HepG2 (cell line): ENCODE results near the gene MAP2K1. TPM values are rescaled to one million over a fixed set of nuclear protein-coding genes. Genes with fewer than 3 reads are reported as not detected.

Experiments used
- ASH2L ChIP-seq: fragments of 300-600, 200-600 bp; sonication (generic); IDR thresholded peaks from 2 replicates; pipeline ENCODE4 v1.7.0; 2017; ENCODE audit warnings: low read depth, mild to moderate bottlenecking, moderate library complexity, mixed read lengths, low read length; ENCODE audit not compliant: insufficient read length
- CAMTA2 ChIP-seq: sonication (generic); formaldehyde crosslinking; IDR thresholded peaks from 2 replicates; pipeline ENCODE4 v1.4.0; 2020; ENCODE audit warnings: mild to moderate bottlenecking, missing genetic modification reagents, borderline replicate concordance
- ERF ChIP-seq: IDR thresholded peaks from 2 replicates; pipeline ENCODE4 v1.6.1; 2018; ENCODE audit warnings: missing biosample characterization, missing genetic modification reagents
- FOXO1 ChIP-seq: sonication (generic); formaldehyde crosslinking; IDR thresholded peaks from 2 replicates; pipeline ENCODE4 v1.4.0; 2020; ENCODE audit warnings: missing genetic modification reagents
- GLI4 ChIP-seq: sonication (generic); formaldehyde crosslinking; IDR thresholded peaks from 2 replicates; pipeline ENCODE4 v1.5.1; 2020; ENCODE audit warnings: missing genetic modification reagents, mild to moderate bottlenecking, moderate library complexity, borderline replicate concordance
- HNRNPLL ChIP-seq: fragments of 200-400 bp; formaldehyde crosslinking; IDR thresholded peaks from 2 replicates; pipeline ENCODE4 v1.6.1; 2017; ENCODE audit warnings: mild to moderate bottlenecking, low read depth, low read length; ENCODE audit not compliant: poor library complexity, severe bottlenecking
- NFKB2 ChIP-seq: sonication (generic); formaldehyde crosslinking; IDR thresholded peaks from 2 replicates; pipeline ENCODE4 v1.4.0; 2020; ENCODE audit warnings: missing genetic modification reagents, borderline replicate concordance
- POLR2G ChIP-seq: fragments of 200-400 bp; formaldehyde crosslinking; IDR thresholded peaks from 2 replicates; pipeline ENCODE4 v1.6.1; 2018; ENCODE audit warnings: mild to moderate bottlenecking, low read depth, low read length, moderate library complexity
- SIN3B ChIP-seq: fragments of 150-350 bp; IDR thresholded peaks from 2 replicates; pipeline ENCODE4 v1.6.1; 2014; ENCODE audit warnings: low read length
- THAP11 ChIP-seq: IDR thresholded peaks from 2 replicates; pipeline ENCODE4 v1.6.1; 2016; ENCODE audit warnings: missing biosample characterization, missing genetic modification reagents
- TOPORS ChIP-seq: sonication (generic); formaldehyde crosslinking; IDR thresholded peaks from 2 replicates; pipeline ENCODE4 v1.8.0; 2023; ENCODE audit warnings: mild to moderate bottlenecking, missing genetic modification reagents
- ZBTB43 ChIP-seq: sonication (generic); formaldehyde crosslinking; conservative IDR thresholded peaks from 2 replicates; pipeline ENCODE4 v1.4.0; 2020; ENCODE audit warnings: missing genetic modification reagents
- ZFAT ChIP-seq: sonication (generic); formaldehyde crosslinking; conservative IDR thresholded peaks from 2 replicates; pipeline ENCODE4 v1.8.1; 2023; ENCODE audit warnings: missing genetic modification reagents, inconsistent platforms
- ZNF124 ChIP-seq: sonication (generic); formaldehyde crosslinking; IDR thresholded peaks from 2 replicates; pipeline ENCODE4 v1.4.0; 2020; ENCODE audit warnings: missing genetic modification reagents
- ZNF274 ChIP-seq: sonication (generic); formaldehyde crosslinking; IDR thresholded peaks from 2 replicates; pipeline ENCODE4 v1.5.1; 2020; ENCODE audit warnings: mild to moderate bottlenecking, missing genetic modification reagents
- ZNF501 ChIP-seq: sonication (generic); formaldehyde crosslinking; IDR thresholded peaks from 2 replicates; pipeline ENCODE4 v1.5.1; 2020; ENCODE audit warnings: mild to moderate bottlenecking, moderate library complexity, missing genetic modification reagents
- ZNF607 ChIP-seq: sonication (generic); formaldehyde crosslinking; IDR thresholded peaks from 2 replicates; pipeline ENCODE4 v1.5.1; 2020; ENCODE audit warnings: missing genetic modification reagents, mild to moderate bottlenecking, borderline replicate concordance
- ZNF615 ChIP-seq: sonication (generic); formaldehyde crosslinking; IDR thresholded peaks from 2 replicates; pipeline ENCODE4 v1.5.0; 2020; ENCODE audit warnings: mild to moderate bottlenecking, missing genetic modification reagents, borderline replicate concordance
- ZNF709 ChIP-seq: sonication (generic); formaldehyde crosslinking; IDR thresholded peaks from 2 replicates; pipeline ENCODE4 v1.5.0; 2020; ENCODE audit warnings: mild to moderate bottlenecking, missing genetic modification reagents
- polyA plus RNA-seq, 8 experiments: library from polyadenylated mRNA; depleted of rRNA in 3 of 8; stranded (reverse) in 7 of 8; unstranded in 1 of 8; fragments of >200 nt; fragmentation: Illumina TruSeq in 4 of 8; extraction: Trizol in 4 of 8; gene quantifications; 2 replicates each; pipeline versions ENCODE4 v1.2.1 to v1.2.3, GENCODE V29; 2011 to 2016; ENCODE audit warnings: low read depth in 4 of 8, missing spikeins in 1 of 8, mixed read lengths in 1 of 8; ENCODE audit not compliant: insufficient read depth in 1 of 8
- total RNA-seq, 5 experiments: library from RNA; depleted of rRNA; stranded (reverse); fragments of >200 nt; fragmentation: Illumina TruSeq; extraction: Trizol; gene quantifications; 2 replicates each; pipeline ENCODE4 v1.2.3, GENCODE V29; 2016; ENCODE audit warnings: low read depth in 1 of 5
- TF ChIP-seq, protein P1 (sequence below): sonication (generic); formaldehyde crosslinking; IDR thresholded peaks from 2 replicates; pipeline ENCODE4 v1.4.0; 2020; ENCODE audit warnings: missing genetic modification reagents
- TF ChIP-seq, protein P2 (sequence below): sonication (generic); formaldehyde crosslinking; IDR thresholded peaks from 2 replicates; pipeline ENCODE4 v1.5.0; 2020; ENCODE audit warnings: missing genetic modification reagents
- TF ChIP-seq, protein P3 (sequence below): sonication (generic); formaldehyde crosslinking; conservative IDR thresholded peaks from 2 replicates; pipeline ENCODE4 v1.4.0; 2020; ENCODE audit warnings: missing genetic modification reagents

MAP2K1 gene
- total and polyA plus RNA-seq, 2 of the 13 experiments (the other 11 are each of a cell fraction or from before 2014, with no cell fraction given), result 24.1 to 49.2 TPM

DNA sequence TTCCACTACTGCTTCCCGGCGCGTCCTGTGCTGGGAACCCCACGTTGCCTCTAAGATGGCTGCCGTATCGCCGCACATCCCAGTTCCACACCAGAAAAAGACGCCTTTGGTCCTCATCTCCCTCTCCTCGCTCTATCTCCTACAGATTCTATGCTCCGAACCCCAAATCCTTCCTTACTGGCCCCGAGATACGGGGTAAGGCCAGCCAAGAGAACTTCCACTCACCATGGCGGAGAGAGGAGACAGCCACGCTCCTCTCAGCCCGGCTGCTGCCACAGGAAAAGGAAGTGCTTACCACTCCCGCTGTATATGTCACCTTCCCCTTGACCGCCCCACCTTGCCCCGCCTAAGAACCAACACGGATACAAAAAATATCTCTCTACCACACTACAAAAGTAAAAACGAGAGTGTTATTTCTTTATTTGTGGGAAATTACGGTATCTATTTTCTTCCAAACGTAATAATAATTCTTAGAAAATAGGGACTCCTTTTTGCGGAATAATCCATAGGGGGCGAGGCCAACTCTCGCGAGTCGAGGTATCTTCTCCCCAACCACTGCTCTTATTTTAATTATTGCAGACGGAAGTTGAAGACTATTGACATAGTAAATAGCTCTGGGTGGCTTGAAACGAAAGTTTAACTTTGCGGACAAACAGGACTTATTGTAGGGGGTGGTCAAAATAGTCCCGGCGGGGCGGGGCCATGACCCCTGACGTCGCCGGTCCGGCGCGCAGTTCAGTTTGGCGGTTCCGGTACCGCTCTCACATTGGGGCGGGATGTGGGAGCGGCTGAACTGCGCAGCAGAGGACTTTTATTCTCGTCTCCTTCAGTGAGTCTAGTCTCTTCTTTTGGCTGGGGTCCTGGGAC lies 118.1 kb downstream of the MAP2K1 start, which contains the start of the genes RPL4 and ZWILCH (continued):
- TF ChIP-seq ZNF124 (CRISPR knock-in tag) (no peak), ZBTB43 (CRISPR knock-in tag) (no peak; the same call in 1 of the 2 replicates), GLI4 (CRISPR knock-in tag) (0 out of 2 replicates have a peak, but pooled peaks have one; percentile 74), ZNF274 (peak; percentile 43; the same call in 1 of the 2 replicates), SIN3B (peak; percentile 83), ZNF607 (CRISPR knock-in tag) (no peak; the same call in 1 of the 2 replicates), ASH2L (peak; percentile 86), HNRNPLL (peak; percentile 43), ZNF501 (CRISPR knock-in tag) (peak; percentile 55; the same call in 1 of the 2 replicates), FOXO1 (peak; percentile 12; the same call in 1 of the 2 replicates), ZNF615 (CRISPR knock-in tag) (no peak), THAP11 (peak; percentile 85), CAMTA2 (no peak), NFKB2 (CRISPR knock-in tag) (peak; percentile 54; the same call in 1 of the 2 replicates), ERF (CRISPR knock-in tag) (no peak; the same call in none of the 2 replicates), ZNF709 (peak; percentile 37; the same call in 1 of the 2 replicates), POLR2G (peak; percentile 99), TOPORS (CRISPR knock-in tag) (0 out of 2 replicates have a peak, but pooled peaks have one; percentile 14), ZFAT (no peak)
- TF ChIP-seq, protein P1, sequence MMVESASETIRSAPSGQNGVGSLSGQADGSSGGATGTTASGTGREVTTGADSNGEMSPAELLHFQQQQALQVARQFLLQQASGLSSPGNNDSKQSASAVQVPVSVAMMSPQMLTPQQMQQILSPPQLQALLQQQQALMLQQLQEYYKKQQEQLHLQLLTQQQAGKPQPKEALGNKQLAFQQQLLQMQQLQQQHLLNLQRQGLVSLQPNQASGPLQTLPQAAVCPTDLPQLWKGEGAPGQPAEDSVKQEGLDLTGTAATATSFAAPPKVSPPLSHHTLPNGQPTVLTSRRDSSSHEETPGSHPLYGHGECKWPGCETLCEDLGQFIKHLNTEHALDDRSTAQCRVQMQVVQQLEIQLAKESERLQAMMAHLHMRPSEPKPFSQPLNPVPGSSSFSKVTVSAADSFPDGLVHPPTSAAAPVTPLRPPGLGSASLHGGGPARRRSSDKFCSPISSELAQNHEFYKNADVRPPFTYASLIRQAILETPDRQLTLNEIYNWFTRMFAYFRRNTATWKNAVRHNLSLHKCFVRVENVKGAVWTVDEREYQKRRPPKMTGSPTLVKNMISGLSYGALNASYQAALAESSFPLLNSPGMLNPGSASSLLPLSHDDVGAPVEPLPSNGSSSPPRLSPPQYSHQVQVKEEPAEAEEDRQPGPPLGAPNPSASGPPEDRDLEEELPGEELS (CRISPR knock-in tag), result no peak; the same call in none of the 2 replicates
- TF ChIP-seq, protein P2, sequence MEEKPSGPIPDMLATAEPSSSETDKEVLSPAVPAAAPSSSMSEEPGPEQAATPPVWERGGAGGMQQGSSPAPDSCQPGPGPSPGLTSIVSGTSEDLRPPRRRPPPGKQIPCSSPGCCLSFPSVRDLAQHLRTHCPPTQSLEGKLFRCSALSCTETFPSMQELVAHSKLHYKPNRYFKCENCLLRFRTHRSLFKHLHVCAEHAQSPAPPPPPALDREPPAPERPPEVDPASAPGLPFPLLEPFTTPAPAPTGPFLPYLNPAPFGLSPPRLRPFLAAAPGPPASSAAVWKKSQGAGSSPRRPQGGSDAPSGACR (CRISPR knock-in tag), result no peak; the same call in 1 of the 2 replicates
- TF ChIP-seq, protein P3, sequence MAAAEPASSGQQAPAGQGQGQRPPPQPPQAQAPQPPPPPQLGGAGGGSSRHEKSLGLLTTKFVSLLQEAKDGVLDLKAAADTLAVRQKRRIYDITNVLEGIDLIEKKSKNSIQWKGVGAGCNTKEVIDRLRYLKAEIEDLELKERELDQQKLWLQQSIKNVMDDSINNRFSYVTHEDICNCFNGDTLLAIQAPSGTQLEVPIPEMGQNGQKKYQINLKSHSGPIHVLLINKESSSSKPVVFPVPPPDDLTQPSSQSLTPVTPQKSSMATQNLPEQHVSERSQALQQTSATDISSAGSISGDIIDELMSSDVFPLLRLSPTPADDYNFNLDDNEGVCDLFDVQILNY (CRISPR knock-in tag), result peak; percentile 93
